Measurements from ENCODE around the gene PTGIR.
"Not testable (repeated sequence)": the region's sequence is repeated elsewhere in the genome, so short reads cannot be mapped to it uniquely, and the experiment has no call there.

The PTGIR gene

DNA sequence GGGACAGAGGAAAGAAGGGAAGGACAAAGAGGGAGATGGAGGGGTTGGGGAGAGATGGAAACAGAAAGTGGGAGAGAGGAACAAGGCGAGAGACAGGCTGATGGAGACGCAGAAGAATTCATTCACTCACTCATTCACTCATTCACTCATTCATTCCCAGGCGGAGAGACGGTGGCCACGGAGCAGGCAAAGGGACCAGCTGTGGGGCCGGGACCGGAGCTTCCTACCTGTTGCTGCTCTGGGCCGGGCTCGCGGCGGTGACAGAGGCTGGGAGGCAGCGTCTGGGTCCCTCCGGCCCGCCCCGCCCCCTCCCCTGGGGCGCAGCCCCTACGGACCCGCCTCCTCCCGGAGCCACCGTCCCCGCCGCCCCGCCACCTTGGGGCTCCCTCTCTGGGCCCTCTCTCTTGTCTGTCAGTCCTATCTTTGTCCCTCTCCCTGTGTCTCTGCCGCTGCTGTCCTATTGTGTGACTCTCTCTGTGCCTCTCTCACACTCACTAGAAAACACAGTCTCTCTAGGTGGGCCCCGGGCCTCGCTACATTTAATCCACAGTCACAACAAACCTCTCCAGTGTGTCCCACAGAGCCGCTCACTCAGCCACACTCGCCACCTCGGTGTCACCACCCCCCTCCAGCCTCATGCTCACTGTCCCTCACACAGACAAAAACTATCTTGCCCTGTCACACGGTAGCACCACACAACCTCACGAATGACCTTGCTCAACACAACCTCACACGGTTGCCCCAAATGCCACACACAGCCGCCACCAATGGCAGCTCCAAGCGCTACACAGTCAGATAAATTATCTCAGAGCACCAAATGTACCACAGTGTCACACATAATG lies 11.3 kb upstream of the PTGIR start, which contains the start of gene GNG8:
Gene GNG8, minus strand, starts transcription at position 283 of the 842 bp plus-strand sequence. CDS start 1,520 bp downstream, outside the sequence.
- 16% methylated on average over 33 of the region's 34 CpGs for WGBS
- H3K9me3 ChIP-seq (ENCODE audit: insufficient read depth, low read depth, low read length) = no peaks in the 10 kb centered on the region
- peaks cover 73% of the 10 kb centered on the region for H3K27me3 ChIP-seq (ENCODE audit: insufficient read depth, low read length)

GRCh38 chr19:46634656-46635218 lies 9.8 kb upstream of the PTGIR start:
- Histone ChIP-seq H3K36me3 (ENCODE audit: insufficient read depth, low read length) (no peaks in the 10 kb centered on the region), H3K27me3 (ENCODE audit: insufficient read depth, low read length) (peaks cover 63% of the 10 kb centered on the region), H3K9me3 (ENCODE audit: insufficient read depth, low read depth, low read length) (no peaks in the 10 kb centered on the region), H3K4me1 (ENCODE audit: insufficient read depth, low read length) (peaks cover 15% of the 10 kb centered on the region), H3K9ac (ENCODE audit: low read depth, low read length) (no peak overlapping the region), H3K4me3 (ENCODE audit: low read length) (peak overlapping the region; percentile 60), H3K27ac (ENCODE audit: low read depth, low read length) (no peak overlapping the region)
- 3% methylated on average over 23 of the region's 23 CpGs for WGBS

More for the DNA sequence above, 11.3 kb upstream of the PTGIR start, which contains the start of gene GNG8:
- Histone ChIP-seq H3K4me1 (ENCODE audit: insufficient read depth, low read length) (peaks cover 12% of the 10 kb centered on the region), H3K9ac (ENCODE audit: low read depth, low read length) (no peak within 1 kb of the TSS), H3K4me3 (ENCODE audit: low read length) (peak within 1 kb of the TSS; percentile 60), H3K36me3 (ENCODE audit: insufficient read depth, low read length) (no peaks in the 10 kb centered on the region), H3K27ac (ENCODE audit: low read depth, low read length) (no peak within 1 kb of the TSS)

DNA sequence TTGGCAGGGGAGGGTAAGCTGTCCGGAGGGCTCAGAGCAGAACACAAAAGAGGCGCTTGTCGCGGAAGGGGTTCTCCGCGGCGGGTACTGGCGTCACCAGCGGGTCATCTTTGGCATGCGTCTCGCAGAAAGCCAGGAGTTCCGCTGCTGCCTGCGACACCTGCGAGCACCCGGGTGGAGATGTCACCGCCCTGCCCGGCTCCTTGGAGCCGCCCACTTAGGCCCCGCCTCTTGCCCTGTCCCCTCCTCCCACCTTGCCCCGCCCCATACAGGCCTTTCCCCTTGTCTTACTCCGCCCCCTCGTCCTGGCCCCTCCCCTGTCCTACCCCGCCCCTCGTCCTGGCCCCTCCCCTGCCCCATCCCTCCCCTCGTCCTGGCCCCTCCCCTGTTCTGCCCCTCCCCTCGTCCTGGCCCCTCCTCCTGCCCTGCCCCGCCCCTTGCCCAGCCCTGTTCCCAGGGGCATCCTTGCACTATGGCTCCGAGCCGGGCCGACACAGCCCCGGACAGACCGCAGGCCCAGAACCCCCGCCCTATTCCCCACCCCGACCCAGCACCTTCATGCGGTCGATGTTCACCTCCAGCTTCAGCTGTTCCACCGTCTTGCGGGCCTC lies 9.3 kb upstream of the PTGIR start:
- under 1% methylated on average over 35 of the region's 38 CpGs for WGBS
- peaks cover 62% of the 10 kb centered on the region for H3K27me3 ChIP-seq (ENCODE audit: insufficient read depth, low read length)
- H3K4me1 ChIP-seq (ENCODE audit: insufficient read depth, low read length) = peaks cover 15% of the 10 kb centered on the region
- H3K27ac ChIP-seq (ENCODE audit: low read depth, low read length) = no peak overlapping the region
- peak overlapping the region; percentile 20; the same call in 1 of the 2 replicates for H3K9ac ChIP-seq (ENCODE audit: low read depth, low read length)
- H3K36me3 ChIP-seq (ENCODE audit: insufficient read depth, low read length) = no peaks in the 10 kb centered on the region
- H3K4me3 ChIP-seq (ENCODE audit: low read length) = peak overlapping the region; percentile 60
- no peaks in the 10 kb centered on the region for H3K9me3 ChIP-seq (ENCODE audit: insufficient read depth, low read depth, low read length)

- Histone ChIP-seq H3K27me3 (ENCODE audit: insufficient read depth, low read length) (peaks cover 58% of the 10 kb centered on the region), H3K4me1 (ENCODE audit: insufficient read depth, low read length) (peaks cover 15% of the 10 kb centered on the region), H3K9me3 (ENCODE audit: insufficient read depth, low read depth, low read length) (no peaks in the 10 kb centered on the region), H3K9ac (ENCODE audit: low read depth, low read length) (no peak overlapping the region), H3K36me3 (ENCODE audit: insufficient read depth, low read length) (no peaks in the 10 kb centered on the region), H3K27ac (ENCODE audit: low read depth, low read length) (no peak overlapping the region), H3K4me3 (ENCODE audit: low read length) (no peak overlapping the region)
- 93% methylated on average over 3 of the region's 3 CpGs for WGBS
These were observed 8.2 kb upstream of the PTGIR start for GRCh38 chr19:46633130-46633529.

DNA sequence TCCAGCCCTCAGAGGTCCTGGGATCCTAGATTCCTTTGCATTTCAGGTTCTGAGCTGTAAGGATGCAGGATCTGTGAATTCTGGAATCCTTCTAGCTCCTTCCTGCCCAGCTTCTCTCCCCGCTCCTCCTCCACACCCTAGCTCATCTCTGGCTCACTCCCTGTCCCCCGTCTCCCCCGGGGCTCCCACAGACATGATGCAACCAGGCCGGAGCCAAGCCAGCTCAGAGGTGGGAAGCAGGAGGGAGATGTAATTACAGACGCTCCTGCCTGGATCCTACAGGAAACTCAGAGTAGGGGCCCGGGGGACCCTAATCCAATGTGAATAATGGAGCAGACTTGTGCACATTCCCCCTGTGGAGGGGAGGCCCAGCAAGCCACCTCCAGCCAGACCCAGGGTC lies 6.6 kb upstream of the PTGIR start:
- Histone ChIP-seq H3K9ac (ENCODE audit: low read depth, low read length) (no peak overlapping the region), H3K27me3 (ENCODE audit: insufficient read depth, low read length) (peaks cover 42% of the 10 kb centered on the region), H3K36me3 (ENCODE audit: insufficient read depth, low read length) (no peaks in the 10 kb centered on the region), H3K4me1 (ENCODE audit: insufficient read depth, low read length) (peaks cover 15% of the 10 kb centered on the region), H3K27ac (ENCODE audit: low read depth, low read length) (no peak overlapping the region), H3K4me3 (ENCODE audit: low read length) (no peak overlapping the region), H3K9me3 (ENCODE audit: insufficient read depth, low read depth, low read length) (no peaks in the 10 kb centered on the region)
- 82% methylated on average over 6 of the region's 6 CpGs for WGBS

DNA sequence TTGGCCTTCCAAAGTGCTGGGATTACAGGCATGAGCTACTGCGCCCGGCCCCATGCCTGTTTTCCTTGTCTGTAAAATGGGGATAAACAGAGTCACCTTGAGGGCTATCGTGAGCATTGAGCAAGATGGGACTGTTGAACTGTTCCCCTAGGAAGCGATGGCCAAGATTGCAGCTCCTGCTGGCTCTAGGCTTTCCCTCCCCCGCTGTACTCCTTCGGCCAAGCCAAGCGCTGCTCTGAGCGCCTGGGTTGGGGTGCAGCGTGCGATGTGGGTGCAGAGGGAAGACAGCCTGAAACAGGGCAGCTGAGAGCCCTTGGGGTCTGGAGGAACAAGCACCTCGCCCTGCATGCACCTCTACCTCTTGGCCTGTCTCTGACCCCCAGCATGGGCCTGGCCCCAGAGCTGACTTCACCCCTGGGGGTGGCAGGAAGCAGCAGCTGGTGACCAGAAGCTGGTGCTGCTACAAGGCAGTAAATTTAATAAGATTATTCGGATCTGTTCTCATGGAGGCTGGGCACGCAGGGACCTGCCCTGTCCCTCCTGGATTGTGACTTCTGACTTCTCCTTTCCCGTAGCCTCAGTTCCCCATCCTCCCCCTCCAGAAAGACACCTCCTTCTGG lies 5.8 kb upstream of the PTGIR start:
- no peak overlapping the region for H3K4me3 ChIP-seq (ENCODE audit: low read length)
- WGBS = 85% methylated on average over 14 of the region's 14 CpGs
- no peak overlapping the region for H3K9ac ChIP-seq (ENCODE audit: low read depth, low read length)
- peaks cover 34% of the 10 kb centered on the region for H3K27me3 ChIP-seq (ENCODE audit: insufficient read depth, low read length)
- no peaks in the 10 kb centered on the region for H3K36me3 ChIP-seq (ENCODE audit: insufficient read depth, low read length)
- no peak overlapping the region for H3K27ac ChIP-seq (ENCODE audit: low read depth, low read length)
- H3K4me1 ChIP-seq (ENCODE audit: insufficient read depth, low read length) = peaks cover 11% of the 10 kb centered on the region
- no peaks in the 10 kb centered on the region for H3K9me3 ChIP-seq (ENCODE audit: insufficient read depth, low read depth, low read length)

- H3K36me3 ChIP-seq (ENCODE audit: insufficient read depth, low read length) = no peaks in the 10 kb centered on the region
- no peaks in the 10 kb centered on the region for H3K9me3 ChIP-seq (ENCODE audit: insufficient read depth, low read depth, low read length)
- no peak overlapping the region for H3K27ac ChIP-seq (ENCODE audit: low read depth, low read length)
- H3K4me3 ChIP-seq (ENCODE audit: low read length) = no peak overlapping the region
- peaks cover 11% of the 10 kb centered on the region for H3K4me1 ChIP-seq (ENCODE audit: insufficient read depth, low read length)
- H3K9ac ChIP-seq (ENCODE audit: low read depth, low read length) = no peak overlapping the region
- peaks cover 25% of the 10 kb centered on the region for H3K27me3 ChIP-seq (ENCODE audit: insufficient read depth, low read length)
- 92% methylated on average over 15 of the region's 15 CpGs for WGBS
These were observed 4.7 kb upstream of the PTGIR start for GRCh38 chr19:46629546-46630025.

DNA sequence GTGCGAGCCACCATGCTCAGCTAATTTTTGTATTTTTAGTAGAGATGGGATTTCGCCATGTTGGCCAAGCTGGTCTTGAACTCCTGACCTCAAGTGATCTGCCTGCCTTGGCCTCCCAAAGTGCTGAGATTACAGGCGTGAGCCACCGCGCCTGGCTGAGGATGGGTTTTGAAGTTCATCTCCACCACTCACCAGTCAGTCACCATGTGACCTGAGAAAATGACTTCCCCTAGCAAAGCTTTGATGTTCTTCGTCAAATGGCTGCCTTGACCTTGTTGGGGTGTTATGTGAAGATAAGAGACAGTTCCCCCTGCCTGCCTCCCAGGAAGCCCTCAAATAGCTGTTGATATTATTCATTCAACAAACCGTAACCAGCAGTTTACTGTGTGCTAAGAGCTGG lies 4.1 kb upstream of the PTGIR start:
- 92% methylated on average over 6 of the region's 7 CpGs for WGBS
- Histone ChIP-seq H3K4me1 (ENCODE audit: insufficient read depth, low read length) (peaks cover 11% of the 10 kb centered on the region), H3K27me3 (ENCODE audit: insufficient read depth, low read length) (peaks cover 22% of the 10 kb centered on the region)
- not testable (repeated sequence) for H3K4me3 ChIP-seq (ENCODE audit: low read length); H3K36me3 ChIP-seq (ENCODE audit: insufficient read depth, low read length); H3K27ac ChIP-seq (ENCODE audit: low read depth, low read length); H3K9ac ChIP-seq (ENCODE audit: low read depth, low read length); H3K9me3 ChIP-seq (ENCODE audit: insufficient read depth, low read depth, low read length)

GRCh38 chr19:46626446-46626845 lies 1.6 kb upstream of the PTGIR start:
- no peak overlapping the region for H3K27ac ChIP-seq (ENCODE audit: low read depth, low read length)
- no peak overlapping the region for H3K4me3 ChIP-seq (ENCODE audit: low read length)
- H3K4me1 ChIP-seq (ENCODE audit: insufficient read depth, low read length) = peaks cover 8% of the 10 kb centered on the region
- no peaks in the 10 kb centered on the region for H3K9me3 ChIP-seq (ENCODE audit: insufficient read depth, low read depth, low read length)
- H3K9ac ChIP-seq (ENCODE audit: low read depth, low read length) = no peak overlapping the region
- H3K36me3 ChIP-seq (ENCODE audit: insufficient read depth, low read length) = no peaks in the 10 kb centered on the region
- peaks cover 6% of the 10 kb centered on the region; the same call in 1 of the 2 replicates for H3K27me3 ChIP-seq (ENCODE audit: insufficient read depth, low read length)
- WGBS = 88% methylated on average over 14 of the region's 14 CpGs

- H3K4me3 ChIP-seq (ENCODE audit: low read length) = no peak overlapping the region
- no peak overlapping the region for H3K27ac ChIP-seq (ENCODE audit: low read depth, low read length)
- peaks cover 8% of the 10 kb centered on the region; the same call in 1 of the 2 replicates for H3K4me1 ChIP-seq (ENCODE audit: insufficient read depth, low read length)
- H3K27me3 ChIP-seq (ENCODE audit: insufficient read depth, low read length) = no peaks in the 10 kb centered on the region
- H3K36me3 ChIP-seq (ENCODE audit: insufficient read depth, low read length) = no peaks in the 10 kb centered on the region
- no peak overlapping the region for H3K9ac ChIP-seq (ENCODE audit: low read depth, low read length)
- 94% methylated on average over 12 of the region's 12 CpGs for whole genome bisulfite sequencing
- H3K9me3 ChIP-seq (ENCODE audit: insufficient read depth, low read depth, low read length) = no peaks in the 10 kb centered on the region
These were observed 842 bp upstream of the PTGIR start for GRCh38 chr19:46625731-46626130.

All from HUES64 (cell line).